Activated T-cell treated with anti-CD3 and anti-CD28 coated beads, Interleukin-2, amount 50 U/mL, for 24 hours (primary cell): ENCODE measurements around the gene RFX2.
"Not testable (repeated sequence)": the region's sequence is repeated elsewhere in the genome, so short reads cannot be mapped to it uniquely, and the experiment has no call there.

Source experiments
- DNase-seq: peaks from one replicate; pipeline ENCODE4 v3.0.0-alpha.2; 2020
- H3K27ac Mint-ChIP-seq: 2 replicates; pipeline ENCODE4 v1.8.0; 2020; ENCODE audit warnings: mild to moderate bottlenecking, mixed read lengths
- H3K27me3 Mint-ChIP-seq: 2 replicates; pipeline ENCODE4 v1.8.0; 2020; ENCODE audit warnings: mixed read lengths
- H3K36me3 Mint-ChIP-seq: 2 replicates; pipeline ENCODE4 v1.8.0; 2020; ENCODE audit warnings: low read depth, mixed read lengths
- H3K4me1 Mint-ChIP-seq: 2 replicates; pipeline ENCODE4 v1.8.0; 2020; ENCODE audit warnings: low read depth, mixed read lengths
- H3K4me3 Mint-ChIP-seq: 2 replicates; pipeline ENCODE4 v1.8.0; 2020; ENCODE audit warnings: mild to moderate bottlenecking, moderate library complexity, mixed read lengths
- H3K9me3 Mint-ChIP-seq: 2 replicates; pipeline ENCODE4 v1.8.0; 2020; ENCODE audit warnings: mixed read lengths

RFX2 gene

GRCh38 chr19:6017576-6017975 is 92.7 kb downstream of the RFX2 start:
- Mint-ChIP-seq H3K27me3 (no peaks in the 10 kb centered on the region), H3K27ac (no peak overlapping the region), H3K36me3 (no peaks in the 10 kb centered on the region), H3K9me3 (no peaks in the 10 kb centered on the region), H3K4me1 (peaks cover 4% of the 10 kb centered on the region), H3K4me3 (no peak overlapping the region)
- DNase-seq = no peak

- Mint-ChIP-seq H3K4me1 (no peaks in the 10 kb centered on the region), H3K4me3 (no peak overlapping the region), H3K27me3 (no peaks in the 10 kb centered on the region), H3K27ac (no peak overlapping the region), H3K36me3 (no peaks in the 10 kb centered on the region), H3K9me3 (no peaks in the 10 kb centered on the region)
- no peak for DNase-seq
Measured at GRCh38 chr19:6015841-6016545, 94.3 kb downstream of the RFX2 start.

- no peak overlapping the region for H3K27ac Mint-ChIP-seq
- H3K27me3 Mint-ChIP-seq = no peaks in the 10 kb centered on the region
- H3K4me3 Mint-ChIP-seq = no peak overlapping the region
- no peak for DNase-seq
- no peaks in the 10 kb centered on the region for H3K4me1 Mint-ChIP-seq
- H3K36me3 Mint-ChIP-seq = no peaks in the 10 kb centered on the region
- H3K9me3 Mint-ChIP-seq = no peaks in the 10 kb centered on the region
Measured at GRCh38 chr19:6014551-6015135, 95.7 kb downstream of the RFX2 start.

- no peak for DNase-seq
- Mint-ChIP-seq H3K4me3 (no peak overlapping the region), H3K9me3 (no peaks in the 10 kb centered on the region), H3K4me1 (no peaks in the 10 kb centered on the region), H3K36me3 (no peaks in the 10 kb centered on the region), H3K27ac (no peak overlapping the region), H3K27me3 (no peaks in the 10 kb centered on the region)
Measured at GRCh38 chr19:6012426-6013170, 97.7 kb downstream of the RFX2 start.

- no peak for DNase-seq
- H3K36me3 Mint-ChIP-seq = no peaks in the 10 kb centered on the region
- no peaks in the 10 kb centered on the region for H3K27me3 Mint-ChIP-seq
- H3K27ac Mint-ChIP-seq = no peak overlapping the region
- no peaks in the 10 kb centered on the region for H3K4me1 Mint-ChIP-seq
- H3K4me3 Mint-ChIP-seq = no peak overlapping the region
- no peaks in the 10 kb centered on the region for H3K9me3 Mint-ChIP-seq
Measured at GRCh38 chr19:6011794-6012193, 98.5 kb downstream of the RFX2 start.

- Mint-ChIP-seq H3K27ac (no peak overlapping the region), H3K27me3 (no peaks in the 10 kb centered on the region), H3K36me3 (no peaks in the 10 kb centered on the region), H3K4me1 (no peaks in the 10 kb centered on the region), H3K4me3 (no peak overlapping the region), H3K9me3 (no peaks in the 10 kb centered on the region)
- no peak for DNase-seq
Measured at GRCh38 chr19:6011206-6011605, 99.1 kb downstream of the RFX2 start.

GRCh38 chr19:6010107-6010506 is 100.2 kb downstream of the RFX2 start:
- no peak for DNase-seq
- H3K27ac Mint-ChIP-seq = no peak overlapping the region
- H3K27me3 Mint-ChIP-seq = no peaks in the 10 kb centered on the region
- H3K4me1 Mint-ChIP-seq = no peaks in the 10 kb centered on the region
- H3K36me3 Mint-ChIP-seq = no peaks in the 10 kb centered on the region
- no peak overlapping the region for H3K4me3 Mint-ChIP-seq
- H3K9me3 Mint-ChIP-seq = no peaks in the 10 kb centered on the region

- Mint-ChIP-seq H3K4me1 (no peaks in the 10 kb centered on the region), H3K27ac (no peak overlapping the region), H3K4me3 (no peak overlapping the region), H3K9me3 (no peaks in the 10 kb centered on the region), H3K36me3 (peaks cover under 1% of the 10 kb centered on the region), H3K27me3 (no peaks in the 10 kb centered on the region)
- DNase-seq = no peak
Measured at GRCh38 chr19:6007866-6008265, 102.4 kb downstream of the RFX2 start.

- DNase-seq = no peak
- no peaks in the 10 kb centered on the region for H3K9me3 Mint-ChIP-seq
- H3K36me3 Mint-ChIP-seq = peaks cover 9% of the 10 kb centered on the region
- no peaks in the 10 kb centered on the region for H3K27me3 Mint-ChIP-seq
- H3K27ac Mint-ChIP-seq = no peak overlapping the region
- no peak overlapping the region for H3K4me3 Mint-ChIP-seq
- H3K4me1 Mint-ChIP-seq = no peaks in the 10 kb centered on the region
Measured at GRCh38 chr19:6006896-6007295, 103.4 kb downstream of the RFX2 start.

- not testable (repeated sequence) for H3K9me3 Mint-ChIP-seq, H3K4me1 Mint-ChIP-seq, DNase-seq, H3K27me3 Mint-ChIP-seq, H3K27ac Mint-ChIP-seq, H3K4me3 Mint-ChIP-seq
- peaks cover 12% of the 10 kb centered on the region for H3K36me3 Mint-ChIP-seq
Measured at GRCh38 chr19:6006070-6006446, 104.2 kb downstream of the RFX2 start.

GRCh38 chr19:6005321-6006069 is 104.8 kb downstream of the RFX2 start:
- Mint-ChIP-seq H3K9me3 (no peaks in the 10 kb centered on the region), H3K4me3 (no peak overlapping the region), H3K27ac (no peak overlapping the region)

GRCh38 chr19:6003976-6004375 is 106.3 kb downstream of the RFX2 start:
- Mint-ChIP-seq H3K4me1 (no peaks in the 10 kb centered on the region), H3K27me3 (no peaks in the 10 kb centered on the region), H3K27ac (no peak overlapping the region), H3K4me3 (no peak overlapping the region), H3K9me3 (no peaks in the 10 kb centered on the region), H3K36me3 (peaks cover 26% of the 10 kb centered on the region)
- no peak for DNase-seq

More at GRCh38 chr19:6005321-6006069, 104.8 kb downstream of the RFX2 start:
- Mint-ChIP-seq H3K4me1 (no peaks in the 10 kb centered on the region), H3K36me3 (peaks cover 18% of the 10 kb centered on the region), H3K27me3 (no peaks in the 10 kb centered on the region)
- no peak for DNase-seq

GRCh38 chr19:6002591-6002990 is 107.7 kb downstream of the RFX2 start:
- Mint-ChIP-seq H3K27ac (no peak overlapping the region), H3K4me1 (no peaks in the 10 kb centered on the region), H3K27me3 (no peaks in the 10 kb centered on the region), H3K9me3 (no peaks in the 10 kb centered on the region), H3K36me3 (peaks cover 26% of the 10 kb centered on the region), H3K4me3 (no peak overlapping the region)
- no peak for DNase-seq

- H3K27ac Mint-ChIP-seq = no peak overlapping the region
- no peak overlapping the region for H3K4me3 Mint-ChIP-seq
- H3K27me3 Mint-ChIP-seq = no peaks in the 10 kb centered on the region
- no peaks in the 10 kb centered on the region for H3K9me3 Mint-ChIP-seq
- H3K36me3 Mint-ChIP-seq = peaks cover 32% of the 10 kb centered on the region
- H3K4me1 Mint-ChIP-seq = peaks cover 2% of the 10 kb centered on the region
- no peak for DNase-seq
Measured at GRCh38 chr19:6000228-6000847, 110.0 kb downstream of the RFX2 start.
